Upper lobe of left lung (tissue), 6 donors: ENCODE results near the gene UBE2I. TPM values are rescaled to one million over a fixed set of nuclear protein-coding genes. Genes with fewer than 3 reads are reported as not detected.
A peak's percentile ranks its signal among the peaks of the same experiment; 100 is the strongest.
"Not testable (repeated sequence)": the region's sequence is repeated elsewhere in the genome, so short reads cannot be mapped to it uniquely, and the experiment has no call there.

Source experiments
- ATAC-seq, 2 donors: fragments of 200-7000 bp; cut with Tn5 transposase; one replicate each; pipeline ENCODE4 v1.9.1; 2022; ENCODE audit warnings: mild to moderate bottlenecking in 2 of 2, moderate library complexity in 2 of 2; ENCODE audit not compliant: low FRiP score in 2 of 2
- DNase-seq, 2 donors: peaks; one replicate each; pipeline ENCODE4 v3.0.0-alpha.2; 2019 to 2020
- H3K27ac ChIP-seq, 4 donors: fragments of 200-600 bp; sonication (generic); one replicate each; pipeline ENCODE4 v1.5.1; 2016 to 2019
- H3K27me3 ChIP-seq, 4 donors: fragments of 200-600 bp; sonication (generic); one replicate each; pipeline ENCODE4 v1.5.1; 2017 to 2019
- H3K36me3 ChIP-seq, 4 donors: fragments of 200-600 bp; sonication (generic); one replicate each; pipeline ENCODE4 v1.5.1; 2016 to 2019
- H3K4me1 ChIP-seq, 4 donors: fragments of 200-600 bp; sonication (generic); one replicate each; pipeline ENCODE4 v1.5.1; 2018 to 2019
- H3K4me3 ChIP-seq, 4 donors: fragments of 200-600 bp; sonication (generic); one replicate each; pipeline ENCODE4 v1.5.1; 2017 to 2019; ENCODE audit warnings: mild to moderate bottlenecking in 2 of 4, moderate library complexity in 1 of 4
- H3K9me3 ChIP-seq, 4 donors: fragments of 200-600 bp; sonication (generic); one replicate each; pipeline ENCODE4 v1.5.1; 2018 to 2019
- CTCF ChIP-seq, 6 experiments: fragments of 450-650 bp in 4 of 6; fragments of 200-600 bp in 2 of 6; sonication (generic) in 2 of 6; IDR thresholded peaks; one replicate each; pipeline ENCODE4 v1.5.1; 2016 to 2019; ENCODE audit warnings: antibody characterized with exemption in 6 of 6
- EP300 ChIP-seq, 4 donors: sonication (generic); formaldehyde crosslinking; IDR thresholded peaks; one replicate each; pipeline ENCODE4 v1.5.1; 2017; ENCODE audit warnings: antibody characterized with exemption in 4 of 4, control low read depth in 2 of 4
- POLR2A ChIP-seq, 4 donors: fragments of 450-650 bp; IDR thresholded peaks; one replicate each; pipeline ENCODE4 v1.5.1; 2016 to 2017; ENCODE audit warnings: antibody characterized with exemption in 4 of 4, mild to moderate bottlenecking in 2 of 4
- POLR2AphosphoS5 ChIP-seq, 2 donors: sonication (generic); formaldehyde crosslinking; IDR thresholded peaks; one replicate each; pipeline ENCODE4 v1.5.1; 2017; ENCODE audit warnings: antibody characterized with exemption in 2 of 2
- WGBS, 2 donors: methylation state at CpG; one replicate each; pipeline ENCODE4 v1.1.5; 2017 to 2018; 5-methylcytosine and 5-hydroxymethylcytosine counted together
- total RNA-seq, 6 donors: library from RNA; depleted of rRNA in 4 of 6; stranded (reverse); fragments of >200 nt in 4 of 6; gene quantifications; one replicate each; pipeline versions ENCODE4 v1.1.0 to v1.2.1, GENCODE V29; 2016 to 2021
- donor health status: DM: no; HTN: no; CAD: no; lungs with moderate emphysema.
- donor health status: DM: no; HTN: yes; CAD: no; lungs with severe emphysema.

UBE2I gene
- total RNA-seq, 6 donors from 2014 or later = 51.4 to 113 (median 92.0) TPM

GRCh38 chr16:1265090-1265630 lies 44.3 kb upstream of the UBE2I start:
- H3K4me1 ChIP-seq = no peaks in the 10 kb centered on the region
- no peak overlapping the region for H3K4me3 ChIP-seq
- H3K9me3 ChIP-seq = no peaks in the 10 kb centered on the region
- peaks cover 0 to 10% (median 2%) of the 10 kb centered on the region in 4 donors for H3K27me3 ChIP-seq
- H3K36me3 ChIP-seq = no peaks in the 10 kb centered on the region
- 74% methylated on average over 7 to 13 of the region's 13 CpGs for WGBS, 2 donors
- DNase-seq = peak in 1 of 2 donors; percentile 25
- no peak for ATAC-seq
- no peak overlapping the region for H3K27ac ChIP-seq
- no peak for TF ChIP-seq POLR2A (IDR thresholded peaks at IDR 0.05)
- no peak for TF ChIP-seq CTCF (IDR thresholded peaks at IDR 0.05)
- no peak for TF ChIP-seq EP300 (IDR thresholded peaks at IDR 0.05)
- TF ChIP-seq POLR2AphosphoS5 (IDR thresholded peaks at IDR 0.05) = no peak

- DNase-seq (peak in 1 of 2 donors; percentile 49), ATAC-seq (no peak)
- no peaks in the 10 kb centered on the region for H3K4me1 ChIP-seq
- TF ChIP-seq EP300 (IDR thresholded peaks at IDR 0.05) = no peak
- TF ChIP-seq POLR2AphosphoS5 (IDR thresholded peaks at IDR 0.05) = no peak
- no peak for TF ChIP-seq CTCF (IDR thresholded peaks at IDR 0.05)
- no peak for TF ChIP-seq POLR2A (IDR thresholded peaks at IDR 0.05)
- H3K36me3 ChIP-seq = no peaks in the 10 kb centered on the region
- H3K27me3 ChIP-seq = peaks cover 0 to 7% (median 2%) of the 10 kb centered on the region in 4 donors
- H3K4me3 ChIP-seq = no peak overlapping the region
- H3K9me3 ChIP-seq = no peaks in the 10 kb centered on the region
- whole genome bisulfite sequencing, 2 donors = 83 to 100% methylated on average over 1 to 18 of the region's 19 CpGs
- no peak overlapping the region for H3K27ac ChIP-seq
Observed at GRCh38 chr16:1265826-1266225, 43.6 kb upstream of the UBE2I start.

GRCh38 chr16:1269418-1269817 lies 40.0 kb upstream of the UBE2I start:
- H3K27ac ChIP-seq, H3K9me3 ChIP-seq, H3K27me3 ChIP-seq, H3K4me1 ChIP-seq, DNase-seq, H3K36me3 ChIP-seq, ATAC-seq, H3K4me3 ChIP-seq: not testable (repeated sequence)
- 93% methylated on average over 7 of the region's 7 CpGs for WGBS, 2 donors

DNA sequence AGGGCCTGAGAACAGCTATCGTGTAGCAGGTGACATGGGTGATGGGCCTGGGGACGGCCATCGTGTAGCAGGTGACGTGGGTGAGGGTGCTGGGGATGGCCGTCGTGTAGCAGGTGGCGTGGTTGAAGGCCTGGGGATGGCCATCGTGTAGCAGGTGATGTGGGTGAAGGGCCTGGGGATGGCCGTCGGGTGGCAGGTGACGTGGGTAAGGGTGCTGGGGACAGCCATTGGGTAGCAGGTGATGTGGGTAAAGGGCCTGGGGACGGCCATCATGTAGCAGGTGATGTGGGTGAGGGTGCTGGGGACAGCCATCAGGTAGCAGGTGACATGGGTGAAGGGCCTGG lies 38.1 kb upstream of the UBE2I start:
- H3K36me3 ChIP-seq = no peaks in the 10 kb centered on the region
- no peak overlapping the region for H3K27ac ChIP-seq
- TF ChIP-seq POLR2AphosphoS5 (IDR thresholded peaks at IDR 0.05) = no peak
- no peak for TF ChIP-seq EP300 (IDR thresholded peaks at IDR 0.05)
- TF ChIP-seq CTCF (IDR thresholded peaks at IDR 0.05) = no peak
- no peak for TF ChIP-seq POLR2A (IDR thresholded peaks at IDR 0.05)
- DNase-seq (no peak), ATAC-seq (no peak)
- no peaks in the 10 kb centered on the region for H3K9me3 ChIP-seq
- 70 to 80% methylated on average over 12 of the region's 12 CpGs for WGBS, 2 donors
- H3K4me1 ChIP-seq = peaks cover 0 to 6% (median 3%) of the 10 kb centered on the region in 4 donors
- no peak overlapping the region for H3K4me3 ChIP-seq
- no peaks in the 10 kb centered on the region for H3K27me3 ChIP-seq

- not testable (repeated sequence) for H3K36me3 ChIP-seq, H3K4me3 ChIP-seq, H3K27ac ChIP-seq, H3K4me1 ChIP-seq, H3K27me3 ChIP-seq, H3K9me3 ChIP-seq
- peak in 1 of 2 donors; percentile 5 for ATAC-seq
- WGBS, 2 donors = 15 to 17% methylated on average over 12 to 13 of the region's 19 CpGs
- DNase-seq = peak in 1 of 2 donors; percentile 87
Observed at GRCh38 chr16:1271724-1272413, 37.6 kb upstream of the UBE2I start.
